ENCODE data around the gene GINS3. TPM values are rescaled to one million over a fixed set of nuclear protein-coding genes. Genes with fewer than 3 reads are reported as not detected.

GINS3 gene
- total and polyA plus RNA-seq, 10 donors, result 3.3 to 9.4 (median 6.5) TPM

DNA sequence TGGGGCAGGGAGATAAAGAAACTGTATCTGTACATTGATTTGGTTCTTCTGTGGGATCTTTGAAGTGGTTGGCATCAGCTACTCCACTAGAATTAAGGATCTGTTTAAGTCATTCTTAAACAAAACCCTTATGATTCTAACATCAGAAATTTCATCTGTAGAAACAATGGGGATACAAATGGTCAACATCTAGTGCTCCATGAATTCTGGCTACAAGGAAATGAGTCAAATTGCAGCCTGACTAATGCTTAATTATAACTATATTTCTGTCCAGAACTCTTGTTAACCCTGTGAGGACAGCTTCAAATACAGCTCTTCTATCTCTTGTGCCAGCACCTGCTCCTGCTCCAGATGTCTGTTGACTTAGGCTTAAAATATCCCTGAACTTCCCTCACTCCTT lies 13.9 kb upstream of the GINS3 start:
- Histone ChIP-seq H3K27me3 (replicated peaks in 1 of 7) (peaks cover 0 to 10% (median 0%) of the 10 kb centered on the region in 7 donors), H3K4me1 (no peaks in the 10 kb centered on the region), H3K36me3 (no peaks in the 10 kb centered on the region), H3K4me3 (no peak overlapping the region), H3K9me3 (no peaks in the 10 kb centered on the region), H3K27ac (no peak overlapping the region)
- intact Hi-C loops (cut with DNase I; ENCODE audit: low total_unique reads), result no loop called here
- TF ChIP-seq, protein P1, sequence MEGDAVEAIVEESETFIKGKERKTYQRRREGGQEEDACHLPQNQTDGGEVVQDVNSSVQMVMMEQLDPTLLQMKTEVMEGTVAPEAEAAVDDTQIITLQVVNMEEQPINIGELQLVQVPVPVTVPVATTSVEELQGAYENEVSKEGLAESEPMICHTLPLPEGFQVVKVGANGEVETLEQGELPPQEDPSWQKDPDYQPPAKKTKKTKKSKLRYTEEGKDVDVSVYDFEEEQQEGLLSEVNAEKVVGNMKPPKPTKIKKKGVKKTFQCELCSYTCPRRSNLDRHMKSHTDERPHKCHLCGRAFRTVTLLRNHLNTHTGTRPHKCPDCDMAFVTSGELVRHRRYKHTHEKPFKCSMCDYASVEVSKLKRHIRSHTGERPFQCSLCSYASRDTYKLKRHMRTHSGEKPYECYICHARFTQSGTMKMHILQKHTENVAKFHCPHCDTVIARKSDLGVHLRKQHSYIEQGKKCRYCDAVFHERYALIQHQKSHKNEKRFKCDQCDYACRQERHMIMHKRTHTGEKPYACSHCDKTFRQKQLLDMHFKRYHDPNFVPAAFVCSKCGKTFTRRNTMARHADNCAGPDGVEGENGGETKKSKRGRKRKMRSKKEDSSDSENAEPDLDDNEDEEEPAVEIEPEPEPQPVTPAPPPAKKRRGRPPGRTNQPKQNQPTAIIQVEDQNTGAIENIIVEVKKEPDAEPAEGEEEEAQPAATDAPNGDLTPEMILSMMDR (IDR thresholded peaks at IDR 0.05 in 8 of 11, conservative IDR thresholded peaks at IDR 0.05 in 3 of 11), result no peak
- DNase-seq, result no peak

DNA sequence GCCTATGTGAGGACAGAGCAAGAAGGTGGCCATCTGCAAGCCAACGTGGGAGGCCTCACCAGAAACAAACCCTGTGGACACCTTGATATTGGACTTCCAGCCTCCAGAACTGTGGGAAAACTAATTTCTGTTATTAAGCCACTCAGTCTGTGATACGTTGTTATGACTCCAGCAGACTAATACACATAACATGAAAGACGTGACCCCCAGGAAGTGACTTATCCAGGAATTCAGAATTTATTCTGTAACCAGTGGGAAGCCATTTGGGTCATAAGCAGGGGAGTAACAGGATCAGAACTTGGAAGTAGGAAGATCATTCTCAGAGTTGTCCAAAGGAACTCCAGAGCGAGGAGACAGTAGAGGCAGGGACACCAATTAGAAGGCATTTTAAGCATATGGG lies 12.5 kb upstream of the GINS3 start:
- no peak for TF ChIP-seq POLR2A (IDR thresholded peaks at IDR 0.05)
- TF ChIP-seq POLR2AphosphoS5 (IDR thresholded peaks at IDR 0.05), result no peak
- Histone ChIP-seq H3K27me3 (replicated peaks in 1 of 7) (peaks cover 0 to 10% (median 0%) of the 10 kb centered on the region in 7 donors), H3K9me3 (no peaks in the 10 kb centered on the region), H3K36me3 (no peaks in the 10 kb centered on the region), H3K4me1 (no peaks in the 10 kb centered on the region), H3K27ac (no peak overlapping the region), H3K4me3 (no peak overlapping the region)
- DNase-seq, result no peak
- WGBS, 5 donors, result 86 to 94% (median 91%) methylated on average over 4 of the region's 4 CpGs
- intact Hi-C loops (cut with DNase I; ENCODE audit: low total_unique reads), result no loop called here

DNA sequence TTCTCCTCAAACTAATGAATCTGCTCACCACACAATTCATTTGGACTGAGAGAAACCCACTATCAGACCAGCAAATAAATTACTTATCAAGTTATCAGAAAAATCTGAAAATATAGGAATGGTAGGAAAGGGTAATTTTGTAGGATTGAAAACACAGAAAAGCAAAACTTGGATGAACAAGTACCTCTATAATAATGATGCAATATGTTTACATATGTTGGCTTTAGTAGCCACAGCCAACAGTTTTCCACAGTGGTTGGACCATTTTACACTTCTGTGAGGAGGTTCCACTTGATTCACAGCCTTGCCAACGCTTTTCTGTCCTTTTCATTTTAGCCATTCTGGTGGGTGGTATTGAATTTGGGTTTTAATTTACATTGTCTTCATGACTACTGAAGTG lies 10.6 kb upstream of the GINS3 start:
- intact Hi-C loops (cut with DNase I; ENCODE audit: low total_unique reads), result no loop called here
- H3K9me3 ChIP-seq, result no peaks in the 10 kb centered on the region
- no peak for DNase-seq
- TF ChIP-seq POLR2A (IDR thresholded peaks at IDR 0.05) (no peak), POLR2AphosphoS5 (IDR thresholded peaks at IDR 0.05) (no peak)
- TF ChIP-seq, protein P1 (IDR thresholded peaks at IDR 0.05 in 8 of 11, conservative IDR thresholded peaks at IDR 0.05 in 3 of 11), result no peak
- no peaks in the 10 kb centered on the region for H3K4me1 ChIP-seq
- no peak overlapping the region for H3K4me3 ChIP-seq
- H3K27ac ChIP-seq, result no peak overlapping the region
- peaks cover 0 to 10% (median 0%) of the 10 kb centered on the region in 7 donors for H3K27me3 ChIP-seq (replicated peaks in 1 of 7)
- 70 to 94% (median 86%) methylated on average over 1 of the region's 1 CpG for WGBS, 5 donors
- no peaks in the 10 kb centered on the region for H3K36me3 ChIP-seq

DNA sequence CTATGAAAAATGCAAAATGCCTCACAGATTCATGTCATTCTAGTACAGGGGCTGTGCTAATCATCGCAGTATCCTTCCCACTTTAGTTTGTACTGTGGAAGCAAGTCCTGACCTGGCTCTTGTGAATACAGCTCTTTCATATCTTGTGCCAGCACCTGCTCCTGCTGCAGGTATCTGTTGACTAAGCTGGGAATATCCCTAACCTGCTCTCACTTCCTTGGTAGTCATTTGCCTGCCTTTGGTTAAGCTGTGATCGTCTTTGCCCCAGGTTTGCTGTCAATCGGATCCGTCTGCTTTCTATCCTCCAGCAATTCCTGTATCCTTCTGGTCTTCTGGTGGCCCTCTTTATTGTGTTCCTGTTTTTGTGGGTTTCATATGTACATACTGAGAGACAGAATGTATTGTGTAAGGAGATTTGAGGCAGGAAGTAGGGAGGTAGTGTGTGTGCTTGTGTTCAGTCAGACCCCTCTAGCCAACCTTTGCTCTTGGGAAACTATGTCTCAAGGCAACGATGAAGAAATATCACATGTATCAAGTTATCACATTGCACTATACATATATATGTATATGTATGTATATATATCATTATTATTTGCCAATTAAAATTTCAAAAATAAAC lies 7.7 kb upstream of the GINS3 start:
- DNase-seq, result no peak
- intact Hi-C loops (cut with DNase I; ENCODE audit: low total_unique reads), result no loop called here
- H3K4me3 ChIP-seq, result no peak overlapping the region
- WGBS, 5 donors, result 42 to 58% (median 53%) methylated on average over 5 of the region's 5 CpGs
- H3K27ac ChIP-seq, result no peak overlapping the region
- H3K27me3 ChIP-seq (replicated peaks in 1 of 7), result peaks cover 0 to 4% (median 0%) of the 10 kb centered on the region in 7 donors
- no peaks in the 10 kb centered on the region for H3K4me1 ChIP-seq
- no peaks in the 10 kb centered on the region for H3K9me3 ChIP-seq
- H3K36me3 ChIP-seq, result no peaks in the 10 kb centered on the region
- TF ChIP-seq, protein P1 (IDR thresholded peaks at IDR 0.05 in 8 of 11, conservative IDR thresholded peaks at IDR 0.05 in 3 of 11), result no peak
- TF ChIP-seq POLR2A (IDR thresholded peaks at IDR 0.05) (no peak), POLR2AphosphoS5 (IDR thresholded peaks at IDR 0.05) (no peak)

Measured in spleen (tissue), 11 donors.